Pancreas (tissue), 10 donors: ENCODE data around the gene C22orf31. TPM values are rescaled to one million over a fixed set of nuclear protein-coding genes. Genes with fewer than 3 reads are reported as not detected.

ENCODE experiments used
- ATAC-seq, 4 donors: fragments of 200-7000 bp; cut with Tn5 transposase; one replicate each; pipeline versions ENCODE4 v1.8.0 to v1.9.1; 2020; ENCODE audit warnings: mild to moderate bottlenecking in 4 of 4, moderate library complexity in 4 of 4
- DNase-seq, 6 donors: peaks; one replicate each; pipeline ENCODE4 v3.0.0-alpha.2; 2020
- FAIRE-seq: peaks from 2 replicates; lab custom pipeline; 2012; peaks lifted over from hg19 to GRCh38; lab: Jason Lieb, UNC
- H3K27ac ChIP-seq, 4 donors: fragments of 200-600 bp; sonication (generic); 1 replicate in 3 of 4; 2 replicates in 1 of 4; pipeline versions ENCODE4 v1.5.0 to v1.8.0; 2020
- H3K27me3 ChIP-seq, 4 donors: fragments of 200-600 bp; one replicate each; pipeline ENCODE4 v1.8.0; 2021
- H3K36me3 ChIP-seq, 3 donors: fragments of 200-600 bp; sonication (generic) in 1 of 3; one replicate each; pipeline versions ENCODE4 v1.5.0 to v1.8.0; 2020 to 2021
- H3K4me1 ChIP-seq, 3 donors: fragments of 200-600 bp; one replicate each; pipeline ENCODE4 v1.8.0; 2021
- H3K4me3 ChIP-seq, 4 donors: fragments of 200-600 bp; sonication (generic) in 2 of 4; one replicate each; pipeline versions ENCODE4 v1.5.0 to v1.8.0; 2020 to 2021
- H3K9me3 ChIP-seq, 4 donors: fragments of 200-600 bp; one replicate each; pipeline ENCODE4 v1.8.0; 2021
- WGBS, 2 donors: extraction: QIAGEN DNeasy Blood & Tissue Kit; methylation state at CpG; one replicate each; pipeline ENCODE4 v1.1.7; 2013; 5-methylcytosine and 5-hydroxymethylcytosine counted together
- intact Hi-C, 3 donors: fragments of 100-400 bp; cut with DNase I; formaldehyde crosslinking; loops; one replicate each; pipeline versions ENCODE4 v1.11.1 to v1.14.2; 2022
- polyA plus RNA-seq, 2 donors: library from polyadenylated mRNA; stranded (reverse); fragments of 200-250 nt; gene quantifications; one replicate each; pipeline ENCODE4 v1.2.3, GENCODE V29; 2013
- total RNA-seq, 6 donors: library from RNA; stranded (reverse); fragmentation: NEBNext Ultra II Directional in 4 of 6; extraction: Animal tissue kit (Norgen Biotek cat#: 25700) in 4 of 6; gene quantifications; one replicate each; pipeline versions ENCODE4 v1.2.1 to v1.2.4, GENCODE V29; 2021 to 2023
- TF ChIP-seq, protein P1 (sequence below), 4 donors: fragments of 200-600 bp; sonication (generic) in 3 of 4; IDR thresholded peaks; one replicate each; pipeline versions ENCODE4 v1.5.0 to v1.8.0; 2021; ENCODE audit warnings: antibody characterized with exemption in 4 of 4
- donor health status: healthy with polysubstance abuse.
- donor health status: DM: no; HTN: no; CAD: no; lungs with moderate emphysema.
- donor health status: DM: no; HTN: no; CAD: no.
- donor health status: control.
- donor health status: control.
- donor health status: Bipolar disorder and iron deficiency.
- donor health status: DM: yes; HTN: yes; CAD: no.
- donor health status: DM: no; HTN: no; CAD: no.
- donor health status: DM: no; HTN: no; CAD: no.
- donor health status: DM: yes; HTN: yes; CAD: no.

The C22orf31 gene
- total RNA-seq: not detected
- under 1 TPM in 1 of 2 donors, not detected in 1; 0.16 TPM for polyA plus RNA-seq

DNA sequence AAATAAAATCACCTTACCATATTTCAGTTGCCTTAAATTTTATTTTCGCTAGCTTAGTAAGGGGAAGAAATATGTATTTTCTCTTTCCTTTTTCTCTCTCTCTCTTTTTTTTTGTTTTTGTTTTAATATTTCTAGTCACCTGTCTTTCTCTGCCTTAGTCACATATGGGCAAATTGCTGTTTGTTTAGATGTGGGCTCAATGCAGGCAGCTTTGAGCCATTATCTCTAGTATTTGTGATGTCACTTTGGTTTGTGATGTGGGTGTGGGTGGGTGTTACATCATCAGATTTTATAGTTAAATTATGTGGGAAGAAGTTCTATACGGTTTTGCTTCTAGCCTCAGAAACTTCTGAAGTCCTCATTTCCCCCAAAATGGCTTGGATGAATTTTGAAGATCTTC lies at the start of gene C22orf31:
TSS of gene C22orf31 (minus strand) at position 59 of the 400 bp plus-strand sequence. CDS start at position 20, 39 bp downstream.
- Histone ChIP-seq H3K4me3 (no peak within 1 kb of the TSS), H3K27me3 (no peaks in the 10 kb centered on the region), H3K4me1 (no peaks in the 10 kb centered on the region), H3K27ac (no peak within 1 kb of the TSS), H3K9me3 (no peaks in the 10 kb centered on the region), H3K36me3 (no peaks in the 10 kb centered on the region)
- ATAC-seq: no peak
- whole genome bisulfite sequencing, 2 donors: 66 to 74% methylated on average over 2 of the region's 2 CpGs
- intact Hi-C loops: no loop called here
- TF ChIP-seq, protein P1, sequence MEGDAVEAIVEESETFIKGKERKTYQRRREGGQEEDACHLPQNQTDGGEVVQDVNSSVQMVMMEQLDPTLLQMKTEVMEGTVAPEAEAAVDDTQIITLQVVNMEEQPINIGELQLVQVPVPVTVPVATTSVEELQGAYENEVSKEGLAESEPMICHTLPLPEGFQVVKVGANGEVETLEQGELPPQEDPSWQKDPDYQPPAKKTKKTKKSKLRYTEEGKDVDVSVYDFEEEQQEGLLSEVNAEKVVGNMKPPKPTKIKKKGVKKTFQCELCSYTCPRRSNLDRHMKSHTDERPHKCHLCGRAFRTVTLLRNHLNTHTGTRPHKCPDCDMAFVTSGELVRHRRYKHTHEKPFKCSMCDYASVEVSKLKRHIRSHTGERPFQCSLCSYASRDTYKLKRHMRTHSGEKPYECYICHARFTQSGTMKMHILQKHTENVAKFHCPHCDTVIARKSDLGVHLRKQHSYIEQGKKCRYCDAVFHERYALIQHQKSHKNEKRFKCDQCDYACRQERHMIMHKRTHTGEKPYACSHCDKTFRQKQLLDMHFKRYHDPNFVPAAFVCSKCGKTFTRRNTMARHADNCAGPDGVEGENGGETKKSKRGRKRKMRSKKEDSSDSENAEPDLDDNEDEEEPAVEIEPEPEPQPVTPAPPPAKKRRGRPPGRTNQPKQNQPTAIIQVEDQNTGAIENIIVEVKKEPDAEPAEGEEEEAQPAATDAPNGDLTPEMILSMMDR (IDR thresholded peaks at IDR 0.05): no peak
- FAIRE-seq: no peak
- DNase-seq: no peak

DNA sequence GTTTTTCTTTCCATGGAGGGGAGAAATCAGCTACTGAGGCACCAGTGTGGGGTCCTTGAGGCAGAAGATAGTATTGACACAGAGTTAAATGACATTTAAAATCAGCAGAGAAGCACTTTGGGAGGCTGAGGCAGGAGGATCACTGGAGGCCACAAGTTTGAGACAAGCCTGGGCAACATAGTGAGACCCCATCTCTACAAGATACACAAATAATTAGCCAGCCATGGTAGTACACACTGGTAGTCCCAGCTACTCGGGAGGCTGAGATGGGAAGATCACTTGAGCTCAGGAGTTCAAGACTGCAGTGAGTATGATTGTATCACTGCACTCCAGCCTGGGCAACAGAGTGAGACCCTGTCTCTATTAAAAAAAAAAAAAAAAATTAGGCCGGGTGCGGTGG lies 49.3 kb upstream of the C22orf31 start:
- Histone ChIP-seq H3K36me3 (no peaks in the 10 kb centered on the region), H3K4me1 (no peaks in the 10 kb centered on the region), H3K27ac (no peak overlapping the region), H3K4me3 (no peak overlapping the region), H3K9me3 (no peaks in the 10 kb centered on the region), H3K27me3 (no peaks in the 10 kb centered on the region)
- DNase-seq (no peak), FAIRE-seq (no peak), ATAC-seq (no peak)
- WGBS, 2 donors: 92 to 93% methylated on average over 3 of the region's 3 CpGs
- TF ChIP-seq, protein P1 (IDR thresholded peaks at IDR 0.05): no peak
- intact Hi-C loops: no loop called here

DNA sequence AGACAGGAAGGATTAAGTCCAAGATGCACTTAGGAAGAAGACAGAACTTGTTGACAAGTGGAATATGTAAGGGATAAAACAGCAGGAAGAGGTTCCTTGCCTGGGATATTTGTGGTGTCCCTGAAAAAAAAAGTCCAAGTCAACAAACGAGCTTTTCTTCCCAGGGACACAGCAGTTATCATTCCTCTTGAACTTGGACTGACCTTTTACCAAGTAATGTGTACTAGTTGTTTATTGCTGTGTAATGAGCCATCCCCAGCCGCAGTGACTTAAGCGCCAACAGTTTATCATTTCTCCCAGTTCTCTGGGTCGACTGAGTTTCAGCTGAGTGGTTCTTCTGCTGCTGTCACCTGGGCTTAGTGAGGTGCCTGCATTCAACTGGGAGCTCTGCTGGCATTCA lies 48.2 kb upstream of the C22orf31 start:
- ATAC-seq: no peak
- Histone ChIP-seq H3K27ac (no peak overlapping the region), H3K4me1 (no peaks in the 10 kb centered on the region), H3K9me3 (no peaks in the 10 kb centered on the region), H3K27me3 (no peaks in the 10 kb centered on the region), H3K4me3 (no peak overlapping the region), H3K36me3 (no peaks in the 10 kb centered on the region)
- no peak for DNase-seq
- intact Hi-C loops: no loop called here
- TF ChIP-seq, protein P1 (IDR thresholded peaks at IDR 0.05): no peak
- FAIRE-seq: no peak
- WGBS, 2 donors: 67 to 72% methylated on average over 4 of the region's 4 CpGs

DNA sequence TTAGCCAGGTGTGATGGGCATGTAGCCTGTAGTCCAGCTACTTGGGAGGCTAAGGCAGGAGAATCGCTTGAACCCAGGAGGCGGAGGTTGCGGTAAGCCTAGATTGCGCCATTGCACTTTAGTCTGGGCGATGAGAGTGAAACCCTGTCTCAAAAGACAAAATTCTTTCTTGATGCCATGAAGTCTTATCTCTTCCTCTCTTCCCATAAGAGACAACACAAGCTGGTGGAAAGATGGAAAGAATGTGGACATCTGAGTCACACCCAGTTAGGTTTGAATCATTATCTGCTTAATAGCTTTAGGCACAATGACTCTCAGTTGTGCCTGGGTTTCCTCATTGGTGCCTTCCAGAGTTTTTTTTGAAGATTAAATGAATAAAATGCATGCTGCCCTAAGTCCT lies 46.5 kb upstream of the C22orf31 start:
- no peak overlapping the region for H3K27ac ChIP-seq
- no peaks in the 10 kb centered on the region for H3K4me1 ChIP-seq
- H3K9me3 ChIP-seq: no peaks in the 10 kb centered on the region
- ATAC-seq: no peak
- no peaks in the 10 kb centered on the region for H3K36me3 ChIP-seq
- no peak for DNase-seq
- FAIRE-seq: no peak
- TF ChIP-seq, protein P1 (IDR thresholded peaks at IDR 0.05): no peak
- no peaks in the 10 kb centered on the region for H3K27me3 ChIP-seq
- H3K4me3 ChIP-seq: no peak overlapping the region
- intact Hi-C loops: no loop called here
- WGBS, 2 donors: 96 to 99% methylated on average over 5 of the region's 5 CpGs

DNA sequence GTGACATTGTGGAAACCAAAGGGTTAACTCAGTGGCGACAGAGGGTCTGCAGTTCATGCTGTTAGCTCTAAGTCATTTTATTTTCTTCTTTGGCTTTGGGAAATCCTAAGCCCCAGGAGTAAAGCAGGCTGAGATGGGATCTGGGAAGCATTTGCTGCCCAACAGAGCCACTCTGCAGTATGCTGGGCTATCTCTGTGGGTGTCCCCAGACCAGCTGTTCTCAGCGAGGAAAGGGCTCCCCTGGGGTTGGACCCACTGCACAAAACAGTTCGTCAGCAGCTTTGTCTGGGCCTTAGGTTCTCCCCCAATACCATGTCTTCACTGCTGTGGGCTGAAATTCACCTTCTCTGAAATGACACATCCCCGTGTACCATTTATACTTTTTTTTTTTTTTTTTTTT lies 45.2 kb upstream of the C22orf31 start:
- H3K4me1 ChIP-seq: no peaks in the 10 kb centered on the region
- intact Hi-C loops: no loop called here
- WGBS, 2 donors: 59 to 73% methylated on average over 4 of the region's 4 CpGs
- H3K9me3 ChIP-seq: no peaks in the 10 kb centered on the region
- no peak overlapping the region for H3K27ac ChIP-seq
- DNase-seq (no peak), ATAC-seq (no peak), FAIRE-seq (no peak)
- TF ChIP-seq, protein P1 (IDR thresholded peaks at IDR 0.05): no peak
- no peak overlapping the region for H3K4me3 ChIP-seq
- H3K36me3 ChIP-seq: no peaks in the 10 kb centered on the region
- no peaks in the 10 kb centered on the region for H3K27me3 ChIP-seq
